ES-I3 (cell line): ENCODE results near the gene CTNNA2.

Source experiments
- H3K36me3 ChIP-seq: 2 replicates; pipeline ENCODE4 v1.6.1; 2013; ENCODE audit warnings: mild to moderate bottlenecking, low read length, control low read depth, moderate library complexity; ENCODE audit not compliant: insufficient read depth
- H3K4me1 ChIP-seq: 2 replicates; pipeline ENCODE4 v1.6.1; 2013; ENCODE audit warnings: mild to moderate bottlenecking, control low read depth, low read length; ENCODE audit not compliant: insufficient read depth
- H3K9ac ChIP-seq: 2 replicates; pipeline ENCODE4 v1.6.1; 2013; ENCODE audit warnings: low read depth, mild to moderate bottlenecking, low read length, moderate library complexity
- H3K9me3 ChIP-seq: 2 replicates; pipeline ENCODE4 v1.6.1; 2013; ENCODE audit warnings: mild to moderate bottlenecking, low read length, moderate library complexity; ENCODE audit not compliant: control insufficient read depth, insufficient read depth

The CTNNA2 gene

DNA sequence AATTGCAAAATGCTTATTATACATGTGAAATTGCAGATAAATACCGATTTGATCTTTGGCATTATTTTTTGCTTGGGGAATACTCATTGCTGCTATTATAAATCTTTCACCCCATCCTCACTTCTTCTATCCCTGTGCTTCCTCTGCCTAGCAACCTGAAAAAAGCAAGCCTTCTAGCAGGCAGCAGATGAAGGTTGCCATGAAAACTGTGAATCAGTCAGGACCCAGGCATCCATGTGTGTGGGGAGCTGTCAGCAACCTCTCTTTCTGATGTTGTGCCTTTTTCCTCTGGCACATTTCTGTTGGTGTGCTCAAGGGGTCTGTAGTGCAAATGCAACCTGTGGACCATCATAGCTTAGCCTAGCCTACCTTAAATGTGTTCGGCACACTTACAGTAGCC, 427.5 kb downstream of the CTNNA2 start:
- Histone ChIP-seq H3K9me3 (no peaks in the 10 kb centered on the region), H3K4me1 (peaks cover 6% of the 10 kb centered on the region; the same call in 1 of the 2 replicates), H3K9ac (no peak overlapping the region), H3K36me3 (no peaks in the 10 kb centered on the region)

DNA sequence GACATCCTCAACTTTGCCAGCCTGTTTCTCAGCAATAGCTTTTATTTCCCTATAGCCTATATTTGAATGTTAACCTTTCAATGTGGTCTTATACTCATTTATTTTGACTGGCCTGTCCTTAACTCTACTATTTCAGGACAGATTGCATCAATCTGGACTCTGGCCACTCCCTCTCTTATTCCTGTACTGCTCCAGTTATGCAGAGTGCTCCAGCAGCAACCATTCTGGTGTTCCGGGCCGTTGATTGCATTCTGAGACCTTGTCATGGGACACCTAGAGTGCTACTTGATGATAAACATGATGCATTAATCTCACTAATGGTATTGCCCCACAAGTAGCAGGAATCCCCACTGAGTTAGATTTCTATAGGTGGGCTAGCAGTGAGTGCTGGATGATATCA, 428.3 kb downstream of the CTNNA2 start:
- Histone ChIP-seq H3K36me3 (no peaks in the 10 kb centered on the region), H3K9ac (no peak overlapping the region), H3K4me1 (peaks cover 6% of the 10 kb centered on the region; the same call in 1 of the 2 replicates)

DNA sequence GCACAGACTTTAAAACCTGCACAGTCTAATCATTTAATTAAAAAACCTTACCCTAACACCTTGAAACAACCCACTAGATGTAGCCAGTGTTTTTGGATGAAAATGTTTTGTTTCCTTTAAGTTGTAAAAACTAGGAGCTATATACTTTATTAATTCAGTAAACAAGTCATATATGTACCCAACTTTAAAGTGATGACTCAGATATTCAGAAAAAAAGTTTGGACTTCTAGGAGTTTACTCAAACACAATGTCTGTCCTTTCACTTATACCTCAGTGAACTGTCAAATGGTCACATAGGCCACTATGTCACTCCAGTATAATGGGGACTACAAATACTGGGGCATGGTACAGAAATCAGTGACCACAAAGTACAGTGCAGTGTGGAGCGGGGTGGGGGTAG, 431.4 kb downstream of the CTNNA2 start:
- Histone ChIP-seq H3K36me3 (no peaks in the 10 kb centered on the region), H3K9me3 (no peaks in the 10 kb centered on the region), H3K9ac (no peak overlapping the region), H3K4me1 (peaks cover 6% of the 10 kb centered on the region; the same call in 1 of the 2 replicates)

More for the DNA sequence above, 428.3 kb downstream of the CTNNA2 start:
- no peaks in the 10 kb centered on the region for H3K9me3 ChIP-seq

DNA sequence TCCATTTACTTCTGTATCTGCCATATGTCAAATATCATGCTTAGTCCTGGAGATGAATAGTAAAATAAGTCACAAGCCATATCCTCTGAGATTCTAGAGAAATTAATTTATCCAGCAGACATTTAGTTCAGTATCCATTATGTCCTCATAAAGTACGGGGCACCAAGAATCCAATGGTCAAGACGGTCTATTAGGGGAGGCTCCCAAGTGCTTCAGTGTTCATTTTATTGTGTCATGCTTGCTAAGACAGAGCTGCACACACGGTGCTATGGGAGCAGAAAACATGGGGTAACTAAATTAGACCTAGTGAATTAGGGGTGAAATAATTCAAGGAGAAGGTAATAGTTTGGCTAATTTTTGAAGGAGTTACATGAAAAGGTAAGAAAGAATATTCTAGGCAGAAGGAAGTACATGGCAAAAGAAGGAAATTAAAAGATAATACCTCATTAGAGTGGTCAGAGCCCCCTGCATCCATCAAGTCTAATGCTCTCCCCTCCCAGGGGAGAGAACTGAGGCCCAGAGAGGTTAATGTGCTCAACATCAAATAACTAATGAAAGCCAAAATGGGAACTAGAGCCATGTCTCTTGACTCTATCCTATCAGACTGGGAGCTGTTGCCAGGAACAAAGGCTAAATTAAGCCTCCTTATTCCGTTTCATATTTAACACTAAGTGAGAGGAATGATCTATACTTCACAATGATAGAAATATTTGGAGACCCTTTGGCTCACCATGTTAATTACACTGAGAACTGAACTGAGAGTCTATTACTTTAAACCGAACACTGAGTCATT, 433.0 kb downstream of the CTNNA2 start:
- Histone ChIP-seq H3K36me3 (no peaks in the 10 kb centered on the region), H3K4me1 (peaks cover 6% of the 10 kb centered on the region; the same call in 1 of the 2 replicates), H3K9me3 (no peaks in the 10 kb centered on the region), H3K9ac (no peak overlapping the region)

DNA sequence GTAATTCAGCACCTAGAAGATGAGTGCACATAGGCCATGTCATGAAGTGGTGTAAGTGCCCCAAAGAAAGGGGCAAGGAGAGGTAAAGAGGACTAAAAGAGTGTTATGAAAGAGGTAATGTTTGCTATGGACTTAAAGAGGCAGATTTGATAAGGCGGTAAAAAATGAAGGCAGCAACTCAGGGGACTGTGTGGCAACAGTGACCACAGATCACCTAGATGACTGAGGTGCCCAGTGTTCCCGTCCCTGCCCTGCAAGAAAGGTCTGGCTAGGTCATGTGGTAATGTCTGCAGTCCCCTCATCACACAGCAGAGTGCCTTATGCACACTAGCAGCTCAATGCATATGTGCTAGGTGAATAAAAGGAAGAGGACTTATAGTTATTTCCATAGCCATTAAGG, 434.9 kb downstream of the CTNNA2 start:
- H3K9ac ChIP-seq: no peak overlapping the region
- no peaks in the 10 kb centered on the region for H3K9me3 ChIP-seq
- H3K4me1 ChIP-seq: peaks cover 6% of the 10 kb centered on the region; the same call in 1 of the 2 replicates
- no peaks in the 10 kb centered on the region for H3K36me3 ChIP-seq

DNA sequence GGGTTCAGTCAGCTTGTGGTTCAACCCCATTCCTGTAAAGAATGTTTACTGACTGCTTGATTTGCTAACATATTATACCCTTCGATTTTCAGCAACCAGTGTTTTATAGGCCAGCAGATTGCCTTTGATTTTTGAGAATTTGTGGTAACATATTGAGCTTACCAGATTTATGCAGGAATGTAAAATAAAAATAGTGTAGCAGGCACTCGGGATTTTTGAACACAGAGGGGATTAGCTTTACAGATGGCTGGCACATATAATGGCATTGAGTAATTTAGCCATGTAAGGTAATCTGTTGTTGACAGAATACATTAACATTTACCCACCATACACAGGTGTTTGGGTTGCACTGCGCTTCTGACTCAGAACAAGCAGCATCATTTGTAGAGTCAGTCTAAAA, 437.7 kb downstream of the CTNNA2 start:
- H3K4me1 ChIP-seq: no peaks in the 10 kb centered on the region
- no peaks in the 10 kb centered on the region for H3K9me3 ChIP-seq
- H3K9ac ChIP-seq: no peak overlapping the region
- H3K36me3 ChIP-seq: no peaks in the 10 kb centered on the region

DNA sequence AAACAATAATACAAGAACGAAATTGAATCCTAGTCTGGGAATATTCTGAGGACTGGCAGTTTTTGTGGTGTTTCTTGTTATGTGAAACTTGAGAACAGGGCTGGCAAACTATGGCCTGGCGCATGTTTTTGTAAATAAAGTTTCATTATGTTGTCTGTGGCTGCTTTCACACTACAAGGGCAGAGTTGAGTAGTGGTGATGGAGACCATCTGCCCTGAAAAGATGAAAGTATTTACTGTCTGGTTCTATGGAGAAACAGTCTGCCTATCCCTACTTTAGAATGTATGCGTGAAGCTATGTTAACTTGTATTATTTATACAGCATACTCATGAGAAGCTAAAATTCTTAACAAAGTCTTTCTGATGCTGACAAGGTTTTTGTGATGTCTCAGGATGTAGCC, 439.8 kb downstream of the CTNNA2 start:
- no peaks in the 10 kb centered on the region for H3K36me3 ChIP-seq
- H3K9ac ChIP-seq: no peak overlapping the region
- H3K9me3 ChIP-seq: no peaks in the 10 kb centered on the region
- H3K4me1 ChIP-seq: no peaks in the 10 kb centered on the region

DNA sequence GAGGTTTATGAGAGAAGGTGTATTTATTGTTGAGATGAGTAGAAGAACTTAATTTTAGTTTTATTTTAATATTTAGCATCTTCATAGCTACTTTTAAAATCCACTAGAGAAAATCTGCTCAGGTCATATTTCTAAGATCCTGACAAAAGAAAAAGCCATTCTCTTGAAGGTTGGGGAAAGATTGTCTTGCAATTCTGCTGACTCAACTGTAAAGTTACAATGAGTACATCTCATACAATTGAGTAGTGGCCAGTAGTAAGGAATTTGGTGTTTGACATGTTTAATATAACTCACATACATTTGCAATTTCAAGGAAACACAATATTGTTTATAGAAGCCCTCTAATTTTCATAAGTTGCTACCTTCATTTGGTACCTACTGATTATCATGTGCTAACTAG, 447.2 kb downstream of the CTNNA2 start:
- Histone ChIP-seq H3K36me3 (no peaks in the 10 kb centered on the region), H3K9ac (no peak overlapping the region), H3K4me1 (no peaks in the 10 kb centered on the region), H3K9me3 (no peaks in the 10 kb centered on the region)

DNA sequence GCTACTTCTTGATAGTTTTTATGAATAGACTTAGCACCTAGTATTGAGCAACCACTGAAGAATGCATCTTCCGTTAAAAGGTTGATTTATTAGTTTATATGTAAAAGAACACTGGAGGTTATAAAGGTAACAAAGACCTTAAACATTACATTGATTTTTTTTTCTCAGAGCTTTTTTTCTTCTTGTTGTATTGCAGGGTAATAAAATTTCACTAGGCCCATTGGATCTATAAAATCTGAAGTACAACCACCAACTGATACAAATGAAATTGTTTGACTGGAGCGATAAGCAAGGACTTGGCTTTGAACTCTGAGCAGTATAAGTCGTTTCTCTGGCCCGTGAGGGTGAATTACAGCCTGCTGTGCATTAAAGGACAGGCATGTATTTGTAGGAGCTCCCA, 447.7 kb downstream of the CTNNA2 start:
- Histone ChIP-seq H3K9me3 (no peaks in the 10 kb centered on the region), H3K36me3 (no peaks in the 10 kb centered on the region), H3K4me1 (no peaks in the 10 kb centered on the region), H3K9ac (no peak overlapping the region)

DNA sequence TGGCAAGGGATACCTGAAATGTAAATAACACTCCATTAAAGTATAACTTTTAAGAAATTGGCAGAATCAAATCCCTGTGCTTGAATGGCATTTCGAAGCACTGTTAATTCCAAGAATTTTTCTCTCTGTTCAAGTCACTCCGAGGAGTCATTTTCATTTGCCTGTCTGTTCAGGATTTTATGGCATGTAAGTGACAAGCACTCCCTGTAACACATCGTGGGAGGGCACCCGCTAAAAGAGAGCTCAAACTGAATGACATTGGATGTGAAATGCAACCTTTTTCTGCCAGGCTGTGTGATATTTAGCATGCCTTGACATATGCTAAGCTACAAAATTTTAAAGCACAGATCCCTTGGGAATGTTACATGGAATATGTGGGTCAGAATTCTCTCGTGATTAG, 452.1 kb downstream of the CTNNA2 start:
- no peaks in the 10 kb centered on the region for H3K36me3 ChIP-seq
- no peaks in the 10 kb centered on the region for H3K9me3 ChIP-seq
- H3K9ac ChIP-seq: no peak overlapping the region
- no peaks in the 10 kb centered on the region for H3K4me1 ChIP-seq

DNA sequence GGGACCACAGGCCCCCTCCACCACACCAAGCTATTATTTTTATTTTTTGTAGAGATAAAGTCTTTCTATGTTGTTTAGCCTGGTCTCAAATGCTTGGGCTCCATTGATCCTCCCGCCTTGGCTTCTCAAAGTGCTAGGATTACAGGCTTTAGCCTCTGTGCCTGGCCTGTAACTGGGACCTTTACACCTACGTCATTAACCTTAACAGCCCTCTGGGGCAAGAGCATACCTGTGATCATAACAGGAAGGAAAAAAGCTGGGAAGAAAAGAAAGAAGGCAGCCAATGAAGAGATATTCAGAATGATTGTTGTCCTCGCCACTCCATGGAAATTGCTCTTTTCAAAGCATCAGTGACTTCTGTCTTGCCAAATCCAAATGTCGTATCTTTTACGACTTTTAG, 453.5 kb downstream of the CTNNA2 start:
- H3K4me1 ChIP-seq: no peaks in the 10 kb centered on the region; the same call in 1 of the 2 replicates
- H3K9me3 ChIP-seq: no peaks in the 10 kb centered on the region
- H3K36me3 ChIP-seq: no peaks in the 10 kb centered on the region
- no peak overlapping the region for H3K9ac ChIP-seq

DNA sequence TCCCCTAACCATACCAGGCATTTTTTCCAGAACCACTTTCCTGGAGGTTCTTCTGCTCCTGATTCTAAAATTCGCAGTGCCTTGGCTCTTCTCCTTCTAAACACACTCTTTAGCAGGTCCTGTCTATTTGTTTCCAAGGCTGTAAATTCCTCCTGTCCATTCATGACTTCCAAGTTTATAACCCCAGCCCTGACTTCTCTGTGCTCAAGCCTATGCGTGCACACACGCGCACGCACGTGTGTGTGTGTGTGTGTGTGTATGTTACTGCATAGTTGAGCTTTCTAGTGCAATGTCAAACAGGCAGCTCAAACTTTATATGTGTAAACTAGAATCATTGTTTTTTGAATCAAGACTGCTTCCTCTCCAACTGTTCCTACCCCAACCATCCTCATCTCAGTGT, 454.0 kb downstream of the CTNNA2 start:
- no peaks in the 10 kb centered on the region for H3K9me3 ChIP-seq
- H3K4me1 ChIP-seq: peaks cover under 1% of the 10 kb centered on the region; the same call in 1 of the 2 replicates
- no peak overlapping the region for H3K9ac ChIP-seq
- H3K36me3 ChIP-seq: no peaks in the 10 kb centered on the region

DNA sequence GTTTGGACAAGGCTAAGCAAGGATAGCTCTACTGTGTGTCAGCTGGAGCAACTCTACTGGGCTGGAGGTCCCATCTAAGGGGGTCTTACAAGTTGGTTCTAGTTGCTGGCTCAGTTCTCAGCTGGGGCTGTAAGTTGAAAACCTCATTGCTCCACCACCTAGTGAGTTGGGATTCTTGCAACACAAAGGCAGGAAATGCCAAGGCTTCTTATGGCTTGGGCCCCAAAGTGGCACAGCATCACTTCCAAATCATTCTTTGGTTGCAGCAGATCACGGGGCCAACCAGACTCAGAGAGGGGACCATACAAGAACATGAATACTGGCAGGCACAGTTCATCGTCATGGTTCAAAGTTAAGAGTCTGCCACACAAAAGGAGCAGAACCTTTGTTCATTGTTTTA, 459.0 kb downstream of the CTNNA2 start:
- H3K36me3 ChIP-seq: no peaks in the 10 kb centered on the region

DNA sequence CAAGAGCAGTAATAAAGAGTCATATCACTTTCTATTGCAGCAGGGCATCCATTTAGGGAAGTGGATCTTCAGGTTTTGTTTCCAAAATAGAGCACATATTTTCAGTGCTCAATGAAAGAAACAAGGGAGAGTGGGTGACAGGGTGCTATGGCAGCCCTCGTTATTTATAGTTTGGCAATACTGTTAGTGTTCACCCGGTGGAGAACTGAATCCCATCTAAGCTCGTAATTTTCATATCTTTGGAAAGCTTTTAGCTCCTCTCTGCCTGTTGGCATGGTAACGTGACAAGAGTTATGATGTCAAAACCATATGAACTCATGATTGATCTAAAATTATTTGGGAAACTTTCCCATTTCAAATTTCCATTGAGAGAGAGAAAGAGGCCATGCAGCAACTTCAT, 459.8 kb downstream of the CTNNA2 start:
- no peaks in the 10 kb centered on the region for H3K9me3 ChIP-seq
- no peaks in the 10 kb centered on the region for H3K36me3 ChIP-seq
- no peak overlapping the region for H3K9ac ChIP-seq
- peaks cover 31% of the 10 kb centered on the region for H3K4me1 ChIP-seq

More for the DNA sequence above, 459.0 kb downstream of the CTNNA2 start:
- Histone ChIP-seq H3K4me1 (peaks cover 23% of the 10 kb centered on the region), H3K9me3 (no peaks in the 10 kb centered on the region), H3K9ac (no peak overlapping the region)

DNA sequence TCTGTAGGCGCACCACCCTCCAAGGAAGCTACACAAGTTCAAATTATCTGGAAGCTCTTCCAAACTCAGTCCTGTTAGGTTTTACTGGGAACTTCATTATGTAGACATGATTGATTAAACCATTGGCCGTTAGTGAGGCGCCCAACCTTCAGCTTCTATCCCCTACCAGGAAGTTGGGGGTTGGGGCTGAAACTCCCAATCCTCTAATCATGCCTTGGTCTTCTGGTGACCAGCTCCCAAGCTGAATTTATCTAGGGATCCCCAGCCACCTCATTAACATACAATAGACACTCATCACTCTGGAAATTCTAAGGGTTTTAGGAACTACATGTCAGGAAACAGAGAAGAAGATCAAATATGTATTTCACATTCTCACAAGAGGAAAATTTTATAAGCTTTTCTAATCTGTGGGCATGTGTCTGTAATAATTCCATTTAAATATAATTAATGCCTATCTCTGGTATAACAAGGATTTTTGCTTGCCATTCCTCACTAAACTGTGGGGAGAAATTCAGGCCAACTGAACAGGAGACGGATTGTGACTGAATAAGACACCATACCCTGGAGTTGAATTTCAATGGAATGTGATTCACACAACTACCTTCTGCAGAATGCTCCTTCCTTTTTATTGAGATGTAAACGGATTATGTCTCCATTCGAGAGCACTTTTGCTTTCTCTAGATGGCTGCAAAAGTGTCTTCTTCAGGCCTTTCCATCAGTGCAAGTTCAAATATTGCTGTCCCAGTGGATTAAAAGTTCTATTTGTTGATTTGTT, 463.1 kb downstream of the CTNNA2 start:
- H3K36me3 ChIP-seq: no peaks in the 10 kb centered on the region
- no peaks in the 10 kb centered on the region for H3K9me3 ChIP-seq
- H3K9ac ChIP-seq: no peak overlapping the region
- peaks cover 42% of the 10 kb centered on the region for H3K4me1 ChIP-seq
